ENCODE results near the gene LRRC8A.

The LRRC8A gene

DNA sequence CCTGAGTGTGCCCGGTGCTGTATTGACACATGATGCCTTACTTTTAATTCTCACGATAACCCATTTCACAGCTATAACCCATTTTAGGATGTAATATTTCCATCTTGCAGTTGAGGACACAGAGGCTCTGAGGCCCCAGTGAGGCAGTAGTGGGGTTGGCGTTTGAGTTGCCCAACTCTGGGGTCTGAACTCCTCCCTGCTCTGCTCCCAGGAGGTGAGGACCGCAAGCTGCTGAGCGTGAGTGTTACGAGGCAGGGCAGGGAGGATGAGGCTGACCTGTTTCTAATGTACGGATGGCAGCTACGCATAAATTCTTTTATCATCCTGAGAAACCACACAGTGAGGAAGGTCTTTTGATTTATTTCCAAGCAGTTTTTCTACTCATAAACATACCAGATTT, 11.4 kb downstream of the LRRC8A start:
- H3K36me3 ChIP-seq (ENCODE audit: insufficient read depth, low read length), result peaks cover 66% of the 10 kb centered on the region
- H3K4me1 ChIP-seq (ENCODE audit: control insufficient read depth, insufficient read depth, low read length), result peaks cover 39% of the 10 kb centered on the region
- H3K9ac ChIP-seq (ENCODE audit: low read depth, low read length), result peak overlapping the region; percentile 75
- H3K4me3 ChIP-seq (ENCODE audit: low read length), result peak overlapping the region; percentile 50
- no peaks in the 10 kb centered on the region for H3K27me3 ChIP-seq (ENCODE audit: control insufficient read depth, insufficient read depth, low read length)
- no peaks in the 10 kb centered on the region for H3K9me3 ChIP-seq (replicated peaks; ENCODE audit: low read length)
- peak overlapping the region; percentile 64 for H3K4me2 ChIP-seq (ENCODE audit: low read length)

DNA sequence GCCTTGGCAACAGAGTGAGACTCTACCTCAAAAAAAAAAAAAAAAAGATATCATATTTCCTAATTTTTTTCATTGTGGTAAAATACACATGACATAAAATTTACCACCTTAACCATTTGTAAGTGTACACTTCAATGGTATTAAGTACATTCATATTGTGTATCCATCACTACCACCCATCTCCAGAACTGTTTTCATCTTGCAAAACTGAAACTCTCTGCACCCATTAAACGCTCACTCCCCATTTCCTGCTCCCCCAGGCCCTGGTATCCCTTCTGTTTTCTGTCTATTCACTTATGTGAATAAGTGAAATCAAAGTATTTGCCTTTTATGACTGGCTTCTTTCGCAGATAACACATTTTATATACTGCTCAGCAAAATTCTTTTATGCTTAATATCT, 12.8 kb downstream of the LRRC8A start:
- Histone ChIP-seq H3K9me3 (replicated peaks; ENCODE audit: low read length) (no peaks in the 10 kb centered on the region), H3K4me3 (ENCODE audit: low read length) (no peak overlapping the region), H3K36me3 (ENCODE audit: insufficient read depth, low read length) (peaks cover 71% of the 10 kb centered on the region), H3K4me2 (ENCODE audit: low read length) (no peak overlapping the region), H3K27me3 (ENCODE audit: control insufficient read depth, insufficient read depth, low read length) (no peaks in the 10 kb centered on the region), H3K4me1 (ENCODE audit: control insufficient read depth, insufficient read depth, low read length) (peaks cover 44% of the 10 kb centered on the region), H3K9ac (ENCODE audit: low read depth, low read length) (no peak overlapping the region)

DNA sequence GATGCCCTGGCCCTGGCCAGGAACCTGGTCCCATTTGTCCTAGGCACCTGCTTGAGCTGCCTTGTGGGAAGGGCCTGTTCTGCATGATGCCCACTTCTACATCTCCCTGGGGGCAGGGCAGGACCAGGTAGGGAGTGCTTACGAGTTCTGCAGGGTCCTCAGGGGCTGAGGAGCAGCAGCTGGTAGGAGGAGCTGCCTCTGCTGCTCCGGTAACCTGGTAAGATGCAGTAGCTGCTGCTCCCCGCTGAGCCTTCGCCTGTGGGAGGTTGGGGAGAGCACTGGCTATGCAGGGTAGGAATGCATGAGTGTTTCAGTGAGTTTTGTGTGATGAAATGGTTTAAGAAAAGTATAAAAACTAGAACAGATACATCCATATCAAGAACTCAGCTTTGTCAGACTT, 13.6 kb downstream of the LRRC8A start:
- no peak overlapping the region for H3K4me2 ChIP-seq (ENCODE audit: low read length)
- H3K9ac ChIP-seq (ENCODE audit: low read depth, low read length), result no peak overlapping the region
- peaks cover 68% of the 10 kb centered on the region for H3K36me3 ChIP-seq (ENCODE audit: insufficient read depth, low read length)
- H3K4me3 ChIP-seq (ENCODE audit: low read length), result no peak overlapping the region
- no peaks in the 10 kb centered on the region for H3K9me3 ChIP-seq (replicated peaks; ENCODE audit: low read length)
- peaks cover 42% of the 10 kb centered on the region for H3K4me1 ChIP-seq (ENCODE audit: control insufficient read depth, insufficient read depth, low read length)
- no peaks in the 10 kb centered on the region for H3K27me3 ChIP-seq (ENCODE audit: control insufficient read depth, insufficient read depth, low read length)

DNA sequence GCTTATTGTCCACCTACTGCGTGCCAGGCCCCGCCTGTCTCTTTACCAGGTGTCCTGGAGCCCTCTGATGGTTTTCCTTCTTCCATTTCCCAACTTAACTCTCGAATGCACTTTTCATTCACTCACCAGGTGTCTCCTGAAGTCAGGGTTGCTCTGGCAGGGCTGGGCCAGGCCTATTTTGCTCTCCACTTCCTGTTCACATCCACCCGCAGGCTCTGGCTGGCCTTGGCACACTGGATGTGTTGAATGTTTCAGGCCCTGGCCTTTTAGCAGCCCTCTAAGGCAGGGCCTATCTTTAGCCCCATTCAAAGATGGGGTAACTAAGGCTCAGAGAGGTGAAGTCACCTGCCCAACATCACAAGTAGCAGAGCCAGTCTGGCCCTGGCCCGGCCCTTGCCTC, 16.4 kb downstream of the LRRC8A start:
- Histone ChIP-seq H3K4me3 (ENCODE audit: low read length) (no peak overlapping the region), H3K36me3 (ENCODE audit: insufficient read depth, low read length) (peaks cover 64% of the 10 kb centered on the region), H3K27me3 (ENCODE audit: control insufficient read depth, insufficient read depth, low read length) (no peaks in the 10 kb centered on the region), H3K4me2 (ENCODE audit: low read length) (no peak overlapping the region), H3K4me1 (ENCODE audit: control insufficient read depth, insufficient read depth, low read length) (peaks cover 40% of the 10 kb centered on the region), H3K9ac (ENCODE audit: low read depth, low read length) (no peak overlapping the region), H3K9me3 (replicated peaks; ENCODE audit: low read length) (no peaks in the 10 kb centered on the region)

DNA sequence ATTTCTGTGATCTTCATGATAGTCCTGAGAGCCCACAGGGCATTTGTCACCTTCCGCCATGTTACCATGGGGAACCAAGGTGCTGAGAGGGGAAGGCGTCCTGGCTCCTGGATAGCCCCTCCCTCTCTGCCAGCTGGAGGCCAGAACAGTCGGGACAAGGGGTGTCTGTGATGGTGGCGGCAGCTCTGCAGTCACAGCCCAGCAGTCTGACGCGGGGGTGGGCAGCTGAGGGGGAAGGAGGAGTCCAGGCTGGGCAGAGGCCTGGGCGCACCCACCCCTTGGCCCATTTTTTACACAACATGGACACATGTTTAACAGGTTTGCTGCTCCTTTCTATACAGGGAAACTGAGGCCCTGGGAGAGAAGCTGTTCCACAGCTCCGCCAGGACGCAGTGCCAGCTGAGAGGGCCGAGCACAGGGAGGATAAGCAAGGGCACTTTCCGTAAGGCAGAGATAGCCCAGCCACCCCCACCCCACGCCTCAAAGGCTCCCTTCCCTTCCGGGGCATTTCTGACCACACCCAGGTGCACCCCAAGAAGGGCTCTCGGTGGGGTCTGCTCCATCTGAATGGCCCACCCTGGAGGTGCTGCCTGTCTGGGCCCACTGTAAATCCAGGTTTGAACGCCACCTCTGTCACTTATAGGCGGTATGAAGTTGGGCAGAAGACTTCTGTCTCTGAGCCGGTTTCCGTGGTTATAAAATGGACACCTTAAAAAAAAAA, 17.1 kb downstream of the LRRC8A start:
- Histone ChIP-seq H3K9ac (ENCODE audit: low read depth, low read length) (no peak overlapping the region), H3K4me1 (ENCODE audit: control insufficient read depth, insufficient read depth, low read length) (peaks cover 44% of the 10 kb centered on the region), H3K4me3 (ENCODE audit: low read length) (no peak overlapping the region)

DNA sequence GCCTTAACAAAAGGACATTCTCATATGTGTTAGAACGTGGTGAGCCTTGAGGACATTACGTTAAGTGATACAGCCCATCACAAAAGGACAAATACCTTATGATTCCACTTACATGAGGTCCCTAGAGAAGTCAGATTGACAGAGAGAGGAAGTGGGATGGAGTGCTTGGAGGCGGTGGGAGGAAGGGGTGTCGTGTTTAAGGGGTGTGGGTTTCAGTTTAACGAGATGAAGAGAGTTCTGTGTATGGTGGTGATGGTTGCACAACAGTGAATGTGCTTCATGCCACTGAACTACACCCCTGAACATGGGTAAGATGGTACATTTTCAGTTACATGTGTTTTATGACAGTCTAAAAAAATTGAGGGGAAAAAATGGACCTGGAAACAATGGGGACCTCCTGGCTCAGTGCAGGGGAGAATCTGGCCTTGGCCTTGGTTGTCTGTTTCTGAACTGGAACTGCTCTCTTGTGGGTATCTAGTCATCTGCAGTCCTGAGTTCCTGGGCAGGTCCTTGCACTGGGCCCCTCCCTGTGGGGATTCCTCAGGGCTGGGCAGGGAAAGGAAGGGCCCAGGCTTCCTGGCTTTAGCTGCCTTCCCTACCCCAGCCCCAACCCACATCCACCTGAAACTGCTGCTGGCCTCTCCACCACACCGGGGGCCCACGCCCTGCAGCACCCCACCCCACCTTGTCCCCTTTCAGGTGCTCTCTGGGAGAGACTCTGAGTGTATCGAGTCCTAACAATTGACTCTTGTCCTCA, 17.8 kb downstream of the LRRC8A start:
- Histone ChIP-seq H3K4me1 (ENCODE audit: control insufficient read depth, insufficient read depth, low read length) (peaks cover 48% of the 10 kb centered on the region), H3K9ac (ENCODE audit: low read depth, low read length) (no peak overlapping the region), H3K27me3 (ENCODE audit: control insufficient read depth, insufficient read depth, low read length) (no peaks in the 10 kb centered on the region), H3K36me3 (ENCODE audit: insufficient read depth, low read length) (peaks cover 58% of the 10 kb centered on the region), H3K4me3 (ENCODE audit: low read length) (no peak overlapping the region), H3K4me2 (ENCODE audit: low read length) (no peak overlapping the region), H3K9me3 (replicated peaks; ENCODE audit: low read length) (no peaks in the 10 kb centered on the region)

More for the DNA sequence above, 17.1 kb downstream of the LRRC8A start:
- Histone ChIP-seq H3K9me3 (replicated peaks; ENCODE audit: low read length) (no peaks in the 10 kb centered on the region), H3K27me3 (ENCODE audit: control insufficient read depth, insufficient read depth, low read length) (no peaks in the 10 kb centered on the region), H3K4me2 (ENCODE audit: low read length) (no peak overlapping the region), H3K36me3 (ENCODE audit: insufficient read depth, low read length) (peaks cover 59% of the 10 kb centered on the region)

DNA sequence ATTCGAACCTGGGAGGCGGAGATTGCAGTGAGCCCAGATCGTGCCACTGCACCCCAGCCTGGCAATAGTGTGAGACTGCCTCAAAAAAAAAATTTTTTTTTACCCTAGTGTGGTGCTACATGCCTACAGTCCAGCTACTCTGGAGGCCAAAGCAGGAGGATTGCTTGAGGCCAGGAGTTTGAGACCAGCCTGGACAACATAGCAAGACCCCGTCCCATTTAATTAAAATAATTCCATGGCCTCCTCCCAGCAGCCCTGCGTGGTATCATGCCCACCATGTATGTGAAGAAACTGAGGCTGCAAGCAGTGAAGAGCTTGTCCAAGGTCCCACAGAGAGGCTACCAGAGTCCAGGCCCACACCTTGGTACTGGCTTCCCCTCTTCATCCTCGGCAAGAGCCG, 19.4 kb downstream of the LRRC8A start:
- Histone ChIP-seq H3K27me3 (ENCODE audit: control insufficient read depth, insufficient read depth, low read length) (no peaks in the 10 kb centered on the region), H3K4me2 (ENCODE audit: low read length) (no peak overlapping the region), H3K9ac (ENCODE audit: low read depth, low read length) (no peak overlapping the region), H3K4me1 (ENCODE audit: control insufficient read depth, insufficient read depth, low read length) (peaks cover 48% of the 10 kb centered on the region), H3K9me3 (replicated peaks; ENCODE audit: low read length) (no peaks in the 10 kb centered on the region), H3K4me3 (ENCODE audit: low read length) (no peak overlapping the region), H3K36me3 (ENCODE audit: insufficient read depth, low read length) (peaks cover 43% of the 10 kb centered on the region)

DNA sequence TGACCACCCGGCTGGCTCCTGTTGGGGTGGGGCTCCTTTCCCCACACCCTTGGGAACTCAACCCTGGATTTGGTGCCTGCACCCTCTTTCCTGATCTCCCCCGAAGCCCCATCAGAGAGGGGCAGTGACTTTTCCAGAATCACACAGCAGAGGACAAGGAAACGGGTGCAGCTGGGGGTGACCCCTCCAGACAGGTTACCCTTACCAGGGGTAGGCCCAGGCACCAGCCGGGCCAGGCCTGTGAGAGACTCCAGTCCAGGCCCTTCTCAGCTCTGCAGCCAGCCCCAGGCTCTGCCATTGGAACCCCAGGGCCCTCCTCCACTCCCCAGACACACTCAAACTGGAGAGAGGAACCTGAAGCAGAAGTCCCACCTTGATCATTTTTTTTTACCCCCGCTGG, 19.9 kb downstream of the LRRC8A start:
- peaks cover 43% of the 10 kb centered on the region for H3K36me3 ChIP-seq (ENCODE audit: insufficient read depth, low read length)
- no peaks in the 10 kb centered on the region for H3K9me3 ChIP-seq (replicated peaks; ENCODE audit: low read length)
- H3K9ac ChIP-seq (ENCODE audit: low read depth, low read length), result no peak overlapping the region
- H3K4me3 ChIP-seq (ENCODE audit: low read length), result no peak overlapping the region
- H3K4me2 ChIP-seq (ENCODE audit: low read length), result no peak overlapping the region
- H3K27me3 ChIP-seq (ENCODE audit: control insufficient read depth, insufficient read depth, low read length), result no peaks in the 10 kb centered on the region
- peaks cover 48% of the 10 kb centered on the region for H3K4me1 ChIP-seq (ENCODE audit: control insufficient read depth, insufficient read depth, low read length)

DNA sequence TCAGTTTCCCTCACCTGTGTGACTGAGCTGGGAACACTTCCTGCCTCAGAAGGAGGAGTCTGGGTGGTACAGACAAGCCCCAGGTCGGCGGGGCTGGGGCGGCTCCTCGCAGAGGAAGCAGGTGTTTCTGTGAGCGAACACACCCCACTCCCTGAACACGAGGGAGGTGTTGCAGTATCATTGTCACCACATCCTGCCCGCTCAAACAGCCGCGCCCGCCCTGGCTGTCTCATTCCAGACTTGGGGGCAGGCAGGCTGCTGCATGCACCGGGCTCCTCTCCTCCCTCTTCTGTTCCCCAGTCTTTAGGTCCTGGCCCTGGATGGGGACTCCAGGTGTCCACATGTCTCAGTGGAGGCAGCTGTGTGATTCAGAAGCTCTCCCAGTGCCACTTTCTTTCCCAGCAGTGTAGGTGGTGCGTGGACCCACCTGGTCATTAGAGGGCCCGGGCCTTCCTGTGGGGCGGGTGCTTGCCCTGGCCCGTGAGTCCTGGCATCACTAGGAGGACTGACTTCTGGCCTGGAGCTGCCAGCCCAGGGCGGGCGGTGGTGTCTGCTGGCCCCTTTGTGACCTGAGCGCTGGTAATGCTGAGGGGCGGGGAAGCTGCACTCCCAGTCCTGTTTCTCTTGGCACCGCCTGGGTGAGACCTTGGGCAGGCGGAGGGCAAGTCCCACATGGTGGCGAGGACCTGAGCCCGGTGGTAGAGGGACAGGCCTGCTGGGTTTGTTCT, 20.6 kb downstream of the LRRC8A start:
- Histone ChIP-seq H3K9ac (ENCODE audit: low read depth, low read length) (peak overlapping the region; percentile 4), H3K4me3 (ENCODE audit: low read length) (no peak overlapping the region)

DNA sequence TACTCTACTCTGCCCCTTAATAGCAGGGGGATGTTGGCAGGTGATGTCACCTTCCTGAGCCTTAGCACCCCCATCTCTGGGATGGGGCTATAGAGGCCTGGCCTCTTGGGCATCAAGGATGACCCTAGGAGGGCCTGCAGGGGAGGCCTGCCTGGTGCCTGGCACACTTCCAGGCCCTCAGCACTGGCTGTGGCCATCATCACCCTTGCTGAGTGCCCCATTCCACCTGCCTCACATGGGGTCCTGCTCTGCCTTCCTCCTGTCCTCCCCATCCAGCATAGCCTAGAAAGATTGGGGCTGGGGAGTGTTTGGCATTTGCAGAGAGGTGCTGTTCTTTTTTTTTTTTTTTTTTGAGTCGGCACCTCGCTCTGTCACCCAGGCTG, 21.1 kb downstream of the LRRC8A start:
- H3K4me1 ChIP-seq (ENCODE audit: control insufficient read depth, insufficient read depth, low read length), result peaks cover 48% of the 10 kb centered on the region
- peak overlapping the region; percentile 4 for H3K9ac ChIP-seq (ENCODE audit: low read depth, low read length)
- H3K27me3 ChIP-seq (ENCODE audit: control insufficient read depth, insufficient read depth, low read length), result no peaks in the 10 kb centered on the region
- H3K4me3 ChIP-seq (ENCODE audit: low read length), result no peak overlapping the region
- H3K36me3 ChIP-seq (ENCODE audit: insufficient read depth, low read length), result peaks cover 50% of the 10 kb centered on the region
- no peaks in the 10 kb centered on the region for H3K9me3 ChIP-seq (replicated peaks; ENCODE audit: low read length)
- H3K4me2 ChIP-seq (ENCODE audit: low read length), result no peak overlapping the region

More for the DNA sequence above, 20.6 kb downstream of the LRRC8A start:
- Histone ChIP-seq H3K27me3 (ENCODE audit: control insufficient read depth, insufficient read depth, low read length) (no peaks in the 10 kb centered on the region), H3K4me1 (ENCODE audit: control insufficient read depth, insufficient read depth, low read length) (peaks cover 48% of the 10 kb centered on the region), H3K9me3 (replicated peaks; ENCODE audit: low read length) (no peaks in the 10 kb centered on the region), H3K4me2 (ENCODE audit: low read length) (no peak overlapping the region), H3K36me3 (ENCODE audit: insufficient read depth, low read length) (peaks cover 44% of the 10 kb centered on the region)

DNA sequence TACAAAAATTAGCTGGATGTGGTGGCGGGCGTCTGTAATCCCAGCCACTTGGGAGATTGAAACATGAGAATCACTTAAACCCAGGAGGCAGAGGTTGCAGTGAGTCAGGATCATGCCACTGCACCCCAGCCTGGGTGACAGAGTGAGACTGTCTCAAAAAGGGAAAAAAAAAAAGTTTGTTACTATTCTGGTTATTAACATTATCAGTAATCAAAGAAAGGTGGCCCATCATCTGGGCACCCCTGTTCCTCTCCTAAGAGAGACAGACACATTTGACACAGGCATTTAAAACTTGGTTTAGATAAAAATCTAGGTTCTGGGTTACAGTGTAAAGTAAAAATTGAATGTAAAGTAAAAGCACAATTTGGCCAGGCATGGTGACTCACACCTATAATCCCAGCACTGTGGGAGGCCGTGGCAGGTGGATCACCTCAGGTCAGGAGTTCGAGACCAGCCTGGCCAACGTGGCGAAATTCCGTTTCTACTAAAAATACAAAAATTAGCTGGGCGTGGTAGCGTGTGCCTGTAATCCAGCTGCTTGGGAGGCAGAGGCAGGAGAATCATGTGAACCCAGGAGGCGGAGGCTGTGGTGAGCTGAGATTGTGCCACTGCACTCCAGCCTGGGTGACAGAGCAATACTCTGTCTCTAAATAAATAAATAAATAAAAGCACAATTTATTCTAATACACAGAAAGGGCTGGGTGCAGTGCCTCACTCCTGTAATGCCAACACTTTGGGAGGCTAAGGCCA, 22.1 kb downstream of the LRRC8A start:
- no peak overlapping the region for H3K4me3 ChIP-seq (ENCODE audit: low read length)
- H3K9ac ChIP-seq (ENCODE audit: low read depth, low read length), result no peak overlapping the region
- H3K4me1 ChIP-seq (ENCODE audit: control insufficient read depth, insufficient read depth, low read length), result peaks cover 44% of the 10 kb centered on the region
- no peak overlapping the region for H3K4me2 ChIP-seq (ENCODE audit: low read length)
- H3K27me3 ChIP-seq (ENCODE audit: control insufficient read depth, insufficient read depth, low read length), result no peaks in the 10 kb centered on the region
- no peaks in the 10 kb centered on the region for H3K9me3 ChIP-seq (replicated peaks; ENCODE audit: low read length)
- peaks cover 50% of the 10 kb centered on the region for H3K36me3 ChIP-seq (ENCODE audit: insufficient read depth, low read length)

Measured in skeletal muscle satellite cell (primary cell).